Body of pancreas (tissue), 4 donors: Measurements from ENCODE around the gene C9orf43. TPM values are rescaled to one million over a fixed set of nuclear protein-coding genes. Genes with fewer than 3 reads are reported as not detected.

Experiments used
- ATAC-seq: fragments of 150-250 bp; one replicate; pipeline ENCODE4 v1.9.1; 2016
- DNase-seq, 4 donors: peaks; one replicate each; pipeline ENCODE4 v3.0.0-alpha.2; 2019
- H3K27ac ChIP-seq, 4 donors: fragments of 200-600 bp; sonication (generic); 1 replicate in 3 of 4; 2 replicates in 1 of 4; pipeline versions ENCODE4 v1.5.1 to v1.6.1; 2016 to 2019; ENCODE audit warnings: mild to moderate bottlenecking in 1 of 4, mixed read lengths in 1 of 4, moderate library complexity in 1 of 4
- H3K27me3 ChIP-seq, 2 donors: fragments of 200-600 bp; sonication (generic); one replicate each; pipeline ENCODE4 v1.6.0; 2016; ENCODE audit warnings: mild to moderate bottlenecking in 1 of 2
- H3K36me3 ChIP-seq, 2 donors: fragments of 200-600 bp; sonication (generic); replicated peaks in 1 of 2; 2 replicates each; pipeline ENCODE4 v1.5.1; 2016; ENCODE audit warnings: low read depth in 2 of 2; ENCODE audit not compliant: insufficient read depth in 1 of 2
- H3K4me1 ChIP-seq: fragments of 200-600 bp; sonication (generic); one replicate; pipeline ENCODE4 v1.6.0; 2016
- H3K4me3 ChIP-seq, 2 donors: fragments of 200-600 bp; sonication (generic); 1 replicate in 1 of 2; 2 replicates in 1 of 2; pipeline ENCODE4 v1.5.1; 2016 to 2019
- H3K9me3 ChIP-seq, 3 donors: fragments of 200-600 bp; sonication (generic); 1 replicate in 2 of 3; 2 replicates in 1 of 3; pipeline ENCODE4 v1.5.1; 2016
- CTCF ChIP-seq, 7 experiments: fragments of 450-650 bp in 4 of 7; fragments of 200-600 bp in 3 of 7; sonication (generic) in 3 of 7; IDR thresholded peaks; one replicate each; pipeline ENCODE4 v1.5.1; 2016 to 2019; ENCODE audit warnings: antibody characterized with exemption in 7 of 7
- POLR2A ChIP-seq, 3 donors: fragments of 450-650 bp; IDR thresholded peaks; one replicate each; pipeline ENCODE4 v1.6.1; 2016; ENCODE audit warnings: antibody characterized with exemption in 3 of 3, mild to moderate bottlenecking in 2 of 3
- WGBS, 2 donors: methylation state at CpG; one replicate each; pipeline ENCODE4 v1.1.5; 2017; 5-methylcytosine and 5-hydroxymethylcytosine counted together
- intact Hi-C: fragments of 100-400 bp; cut with DNase I; formaldehyde crosslinking; loops from one replicate; pipeline ENCODE4 v1.15.1; 2023
- total RNA-seq, 2 donors: library from RNA; depleted of rRNA; stranded (reverse); fragments of >200 nt; gene quantifications; one replicate each; pipeline ENCODE4 v1.1.0, GENCODE V29; 2016

C9orf43 gene
- total RNA-seq, 2 donors from 2014 or later = 1.6 TPM; not detected in 1

GRCh38 chr9:113474360-113475028 is 63.9 kb downstream of the C9orf43 start:
- no peaks in the 10 kb centered on the region for H3K27me3 ChIP-seq
- H3K36me3 ChIP-seq = no peaks in the 10 kb centered on the region
- TF ChIP-seq POLR2A (IDR thresholded peaks at IDR 0.05) (no peak), CTCF (IDR thresholded peaks at IDR 0.05) (no peak)
- intact Hi-C loops = no loop called here
- peaks cover 12% of the 10 kb centered on the region for H3K4me1 ChIP-seq
- H3K27ac ChIP-seq = no peak overlapping the region
- H3K9me3 ChIP-seq = no peaks in the 10 kb centered on the region
- DNase-seq (no peak), ATAC-seq (no peak)
- 79 to 92% methylated on average over 7 to 8 of the region's 8 CpGs for WGBS, 2 donors
- H3K4me3 ChIP-seq = no peak overlapping the region

- Histone ChIP-seq H3K4me1 (peaks cover 12% of the 10 kb centered on the region), H3K27me3 (no peaks in the 10 kb centered on the region), H3K4me3 (no peak overlapping the region), H3K9me3 (no peaks in the 10 kb centered on the region), H3K27ac (no peak overlapping the region), H3K36me3 (no peaks in the 10 kb centered on the region)
- WGBS, 2 donors = 87 to 95% methylated on average over 2 of the region's 2 CpGs
- ATAC-seq (no peak), DNase-seq (no peak)
- TF ChIP-seq CTCF (IDR thresholded peaks at IDR 0.05) (no peak), POLR2A (IDR thresholded peaks at IDR 0.05) (no peak)
- intact Hi-C loops = no loop called here
Measured at GRCh38 chr9:113475031-113475430, 64.5 kb downstream of the C9orf43 start.

GRCh38 chr9:113475992-113476391 is 65.4 kb downstream of the C9orf43 start:
- H3K27me3 ChIP-seq = no peaks in the 10 kb centered on the region
- H3K9me3 ChIP-seq = no peaks in the 10 kb centered on the region
- H3K27ac ChIP-seq = peak overlapping the region in 3 of 4 donors; percentile 14 to 53 (median 21)
- DNase-seq (no peak), ATAC-seq (no peak)
- TF ChIP-seq POLR2A (IDR thresholded peaks at IDR 0.05) = no peak
- no peak for TF ChIP-seq CTCF (IDR thresholded peaks at IDR 0.05)
- intact Hi-C loops = no loop called here
- H3K4me1 ChIP-seq = peaks cover 13% of the 10 kb centered on the region
- 93 to 100% methylated on average over 4 of the region's 4 CpGs for WGBS, 2 donors
- H3K36me3 ChIP-seq = no peaks in the 10 kb centered on the region
- H3K4me3 ChIP-seq = no peak overlapping the region

- Histone ChIP-seq H3K4me3 (no peak overlapping the region), H3K36me3 (no peaks in the 10 kb centered on the region), H3K4me1 (peaks cover 18% of the 10 kb centered on the region), H3K27me3 (no peaks in the 10 kb centered on the region), H3K9me3 (no peaks in the 10 kb centered on the region), H3K27ac (peak overlapping the region in 3 of 4 donors; percentile 14 to 53 (median 21))
- DNase-seq = peak in 3 of 4 donors; percentile 42 to 63 (median 55)
- peak; percentile 43 for ATAC-seq
- 55 to 57% methylated on average over 4 of the region's 4 CpGs for WGBS, 2 donors
- TF ChIP-seq POLR2A (IDR thresholded peaks at IDR 0.05) (no peak), CTCF (IDR thresholded peaks at IDR 0.05) (no peak)
- intact Hi-C loops = no loop called here
Measured at GRCh38 chr9:113476511-113476916, 66.0 kb downstream of the C9orf43 start.

GRCh38 chr9:113477058-113477457 is 66.5 kb downstream of the C9orf43 start:
- Histone ChIP-seq H3K27ac (peak overlapping the region in 3 of 4 donors; percentile 14 to 53 (median 20)), H3K4me3 (no peak overlapping the region), H3K9me3 (no peaks in the 10 kb centered on the region), H3K36me3 (no peaks in the 10 kb centered on the region), H3K4me1 (peaks cover 20% of the 10 kb centered on the region), H3K27me3 (no peaks in the 10 kb centered on the region)
- 66 to 79% methylated on average over 4 of the region's 4 CpGs for whole genome bisulfite sequencing, 2 donors
- DNase-seq (no peak), ATAC-seq (no peak)
- no peak for TF ChIP-seq CTCF (IDR thresholded peaks at IDR 0.05)
- no peak for TF ChIP-seq POLR2A (IDR thresholded peaks at IDR 0.05)
- intact Hi-C loops = no loop called here
